HepG2 (cell line): Measurements from ENCODE around the gene PCDHB10.

Source experiments
- NPAS2 ChIP-seq: sonication (generic); formaldehyde crosslinking; IDR thresholded peaks from 2 replicates; pipeline ENCODE4 v1.8.0; 2022; ENCODE audit warnings: mild to moderate bottlenecking, missing genetic modification reagents, borderline replicate concordance
- POLR2A ChIP-seq, 2 experiments: IDR thresholded peaks; 2 replicates each; pipeline ENCODE4 v1.6.1; 2011; ENCODE audit warnings: low read depth in 2 of 2, low read length in 2 of 2, mild to moderate bottlenecking in 1 of 2, moderate library complexity in 1 of 2; ENCODE audit not compliant: insufficient read depth in 1 of 2
- ZNF747 ChIP-seq: sonication (generic); formaldehyde crosslinking; IDR thresholded peaks from 2 replicates; pipeline ENCODE4 v1.8.1; 2023; ENCODE audit warnings: missing genetic modification reagents, mild to moderate bottlenecking, borderline replicate concordance
- TF ChIP-seq, protein P1 (sequence below): IDR thresholded peaks from 2 replicates; pipeline ENCODE4 v1.6.1; 2012; ENCODE audit warnings: inconsistent platforms

DNA sequence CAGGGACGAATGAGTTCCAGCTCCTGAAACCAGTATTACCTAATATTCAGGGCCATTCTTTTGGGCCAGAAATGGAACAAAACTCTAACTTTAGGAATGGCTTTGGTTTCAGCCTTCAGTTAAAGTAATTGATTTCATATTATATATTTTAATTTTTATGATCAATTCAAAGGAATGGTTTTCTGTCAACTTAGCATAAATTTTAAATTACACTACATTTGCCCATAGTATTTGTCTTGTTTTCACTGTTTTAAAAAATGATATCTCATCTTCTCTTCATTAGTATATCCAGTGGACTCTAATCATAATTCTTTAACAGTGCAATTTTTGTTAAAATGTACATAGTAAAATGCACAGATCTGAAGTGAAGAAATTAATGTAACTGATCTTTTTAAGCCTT is 11.8 kb upstream of the PCDHB10 start:
- TF ChIP-seq POLR2A (IDR thresholded peaks at IDR 0.05; ENCODE audit: insufficient read depth in 1 of 2, low read depth in 2 of 2, low read length in 2 of 2) (no peak), ZNF747 (CRISPR knock-in tag) (no peak), NPAS2 (no peak)
- TF ChIP-seq, protein P1, sequence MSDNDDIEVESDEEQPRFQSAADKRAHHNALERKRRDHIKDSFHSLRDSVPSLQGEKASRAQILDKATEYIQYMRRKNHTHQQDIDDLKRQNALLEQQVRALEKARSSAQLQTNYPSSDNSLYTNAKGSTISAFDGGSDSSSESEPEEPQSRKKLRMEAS: no peak
